NCI-H128 (cell line): Measurements from ENCODE around the gene ISG20L2.

Experiments used
- DNase-seq: peaks from one replicate; lab custom pipeline; 2025; ENCODE audit not compliant: unreplicated experiment; lab: John Stamatoyannopoulos, UW

ISG20L2 gene

DNA sequence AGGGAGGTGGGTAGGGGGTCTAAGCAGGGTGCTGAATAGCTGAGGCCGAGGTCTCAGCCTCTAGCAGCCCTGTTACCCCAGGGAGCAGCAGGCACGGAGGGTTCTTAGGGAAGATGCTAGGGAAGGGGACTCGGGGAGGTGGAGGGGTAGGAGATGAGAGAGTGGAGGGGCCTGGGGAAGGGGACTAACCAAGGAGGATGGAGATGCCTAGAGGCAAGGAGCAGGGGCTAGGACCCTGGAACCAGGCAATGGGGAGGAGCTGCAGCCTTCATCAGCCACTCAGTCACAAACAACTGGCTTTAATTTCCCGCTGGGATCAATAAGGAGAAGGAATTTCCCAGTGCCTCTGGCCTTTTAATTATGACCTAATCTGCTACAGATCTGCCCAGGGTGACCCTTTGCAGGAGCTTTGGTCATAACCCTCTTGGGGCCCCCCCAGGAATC is 20.3 kb downstream of the ISG20L2 start:
- DNase-seq: no peak

DNA sequence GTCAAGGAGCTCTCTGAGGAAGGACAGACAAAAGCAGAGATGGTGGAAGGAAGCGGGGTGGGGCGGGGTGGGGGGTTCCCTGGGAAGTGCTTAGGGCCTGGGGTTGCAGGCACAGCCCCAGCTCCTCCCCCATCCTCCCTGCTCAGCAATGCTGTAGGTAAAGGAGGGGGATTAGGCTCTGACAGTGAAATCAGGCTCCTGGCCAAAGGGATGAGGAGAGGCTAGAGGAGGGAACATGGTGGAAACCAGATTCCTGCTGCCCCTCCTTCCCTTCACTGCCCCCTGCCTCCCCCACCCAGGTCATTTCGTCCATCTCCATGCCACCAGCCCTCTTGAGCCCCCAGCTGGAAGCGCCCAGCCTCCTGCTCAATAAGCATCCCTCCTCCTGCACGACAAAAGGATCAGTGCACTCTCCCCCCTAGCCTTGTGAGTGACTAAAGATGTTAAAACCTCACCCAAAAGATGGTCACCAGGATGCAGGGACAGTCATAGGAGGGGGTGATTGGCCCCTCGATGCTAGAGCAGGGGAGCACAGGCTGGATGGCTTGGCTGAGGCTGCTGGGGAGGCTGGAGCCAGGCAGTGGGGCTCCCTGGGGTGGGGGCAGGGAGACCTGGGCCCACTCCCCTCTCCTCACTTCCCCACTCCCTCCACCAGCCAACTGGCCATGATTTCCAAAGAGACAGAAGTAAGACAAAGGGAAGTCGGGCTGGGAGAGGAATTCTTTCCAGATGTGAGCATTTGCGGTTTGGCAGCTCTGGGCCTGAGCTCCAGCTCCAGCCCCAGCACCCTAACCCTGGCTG is 20.9 kb downstream of the ISG20L2 start:
- DNase-seq: no peak

GRCh38 chr1:156706657-156707416 is 21.7 kb downstream of the ISG20L2 start:
- DNase-seq: no peak

DNA sequence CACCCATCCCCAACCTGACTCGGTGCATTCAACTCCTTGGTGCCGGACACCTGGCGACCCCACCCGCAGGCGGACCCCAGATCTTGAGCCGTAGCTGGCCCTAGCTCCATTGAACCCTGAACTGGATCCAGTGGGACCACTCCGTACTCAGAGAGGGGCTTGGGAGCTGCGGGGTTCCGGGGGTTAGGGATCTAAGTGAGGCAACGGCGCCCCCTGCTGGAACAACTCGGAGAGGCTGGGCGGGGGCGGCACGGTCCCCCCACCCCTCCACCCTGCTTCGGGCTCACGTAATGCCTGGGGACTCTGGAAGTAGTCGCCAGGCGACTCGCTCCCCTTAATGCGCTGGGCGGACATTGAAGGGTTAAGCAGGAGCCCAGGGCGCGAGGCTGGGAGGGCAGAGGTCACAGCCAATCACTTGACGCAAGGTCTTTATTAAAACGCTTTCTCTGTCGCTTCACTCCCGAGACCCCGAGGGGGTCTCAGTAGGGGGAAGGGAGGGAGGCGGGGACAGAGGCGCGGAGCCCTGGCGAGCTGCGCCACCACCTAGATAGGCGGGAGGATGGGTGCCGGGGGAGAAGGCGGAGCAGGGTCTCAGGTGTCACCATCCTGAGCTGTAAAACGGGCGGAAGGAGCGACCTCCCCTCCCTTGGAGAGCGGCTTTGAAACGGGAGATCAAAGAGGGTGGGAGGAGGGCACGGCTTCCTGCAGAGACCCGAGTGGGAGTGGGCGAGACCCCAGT is 22.5 kb downstream of the ISG20L2 start:
- DNase-seq: peak; percentile 31

GRCh38 chr1:156705321-156705917 is 23.1 kb downstream of the ISG20L2 start, which contains the start of gene CRABP2:
Gene CRABP2 (minus strand): TSS chr1:156705583. CDS start chr1:156705446, 137 bp downstream.
- DNase-seq: no peak

- DNase-seq: no peak
Observed at GRCh38 chr1:156704930-156705320, 23.6 kb downstream of the ISG20L2 start.

- DNase-seq: no peak
Observed at GRCh38 chr1:156704166-156704711, 24.3 kb downstream of the ISG20L2 start.

DNA sequence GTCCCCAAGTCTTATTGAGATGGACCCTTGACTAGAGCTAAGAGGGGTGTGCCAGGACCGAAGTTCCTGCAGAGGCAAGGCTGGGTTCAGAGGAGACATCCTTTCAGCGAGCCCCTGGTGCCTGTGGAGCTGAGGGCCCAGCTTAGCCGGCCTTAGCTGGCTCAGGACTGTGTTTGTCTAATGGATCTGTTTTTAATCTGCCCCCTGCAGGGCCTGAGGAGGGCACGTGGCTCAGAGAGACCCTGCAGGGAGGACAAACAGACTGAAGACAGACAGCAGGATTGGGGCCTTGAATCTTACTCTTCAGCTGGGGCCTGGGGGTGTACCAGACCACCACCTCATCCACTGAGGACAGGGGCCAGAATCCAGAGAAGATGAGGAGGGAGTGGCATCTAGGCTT is 24.8 kb downstream of the ISG20L2 start:
- no peak for DNase-seq

DNA sequence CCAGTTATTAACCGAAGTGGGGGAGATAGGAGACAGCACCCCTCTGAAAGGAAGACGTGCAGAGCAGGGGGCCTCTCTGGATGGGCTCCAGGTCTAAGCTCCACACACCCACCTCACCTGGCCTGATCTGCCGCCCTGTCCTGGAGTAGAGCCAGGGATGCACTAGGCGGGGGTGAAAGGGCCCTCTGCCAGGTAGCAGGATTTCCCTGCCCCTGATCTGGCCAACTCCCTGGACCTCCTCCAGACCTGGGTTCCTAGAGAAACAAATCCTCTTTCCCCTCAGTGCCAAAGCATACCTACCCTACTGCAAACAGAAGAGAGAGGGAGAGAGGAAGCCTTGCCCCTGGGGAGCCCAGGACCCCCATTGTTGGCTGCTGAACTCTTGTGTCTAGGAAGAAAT is 25.2 kb downstream of the ISG20L2 start:
- no peak for DNase-seq

DNA sequence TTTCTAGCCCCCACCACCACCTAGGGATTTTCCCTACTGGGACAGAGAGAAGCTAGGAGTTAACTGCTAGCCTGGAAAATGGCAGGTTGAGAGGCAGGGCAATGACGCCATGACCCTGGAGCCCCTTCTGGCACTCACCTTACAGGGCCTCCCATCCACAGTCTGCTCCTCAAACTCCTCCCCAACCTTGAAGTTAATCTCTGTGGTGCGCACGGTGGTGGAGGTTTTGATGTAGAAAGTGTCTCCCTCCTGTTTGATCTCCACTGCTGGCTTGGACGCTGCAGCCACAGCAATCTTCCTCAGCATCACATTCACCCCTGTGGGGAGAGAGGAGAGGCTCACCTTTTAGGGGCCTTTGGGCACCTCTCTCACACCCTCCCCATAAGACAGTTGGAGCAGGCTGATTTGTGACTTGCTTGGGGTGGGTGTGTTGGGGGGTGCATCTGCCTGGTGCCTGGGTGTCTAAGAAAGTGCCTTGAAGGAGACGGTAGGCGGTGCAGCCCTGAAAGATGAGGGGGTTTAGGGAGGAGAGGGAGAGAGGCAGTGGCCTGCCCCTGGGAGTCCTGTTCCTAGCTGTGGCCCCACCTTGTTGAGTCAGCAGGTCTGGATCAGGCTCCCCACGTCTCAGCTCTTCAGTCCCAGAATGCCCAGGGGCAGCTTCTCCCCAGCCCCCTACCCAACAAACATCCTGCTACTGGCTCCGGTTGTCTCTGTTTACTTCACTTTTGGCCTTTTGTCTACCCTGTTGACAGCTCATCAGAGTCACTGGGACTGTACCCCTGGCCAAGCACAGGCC is 27.6 kb downstream of the ISG20L2 start:
- DNase-seq: no peak

GRCh38 chr1:156698995-156699394 is 29.6 kb downstream of the ISG20L2 start:
- no peak for DNase-seq

DNA sequence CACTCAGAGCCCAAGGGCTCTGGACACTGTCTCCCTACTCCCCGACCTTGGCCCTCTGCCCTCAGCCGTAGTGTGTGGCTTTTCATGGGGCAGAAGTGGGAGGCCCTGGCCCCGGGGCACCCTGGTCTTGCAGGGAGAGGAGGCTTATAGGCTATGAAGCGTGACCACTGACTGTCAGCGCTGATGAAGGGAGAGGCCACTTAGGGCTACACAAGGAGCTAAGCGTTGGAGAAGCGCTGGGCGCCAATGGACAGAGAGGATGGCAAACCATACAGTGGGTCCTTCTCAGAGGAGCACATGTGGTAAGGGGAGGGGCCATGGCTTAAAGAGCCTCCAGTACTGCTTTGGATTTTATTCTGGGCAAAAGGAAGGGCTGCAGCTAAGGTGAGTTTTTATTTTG is 31.1 kb downstream of the ISG20L2 start:
- DNase-seq: no peak

DNA sequence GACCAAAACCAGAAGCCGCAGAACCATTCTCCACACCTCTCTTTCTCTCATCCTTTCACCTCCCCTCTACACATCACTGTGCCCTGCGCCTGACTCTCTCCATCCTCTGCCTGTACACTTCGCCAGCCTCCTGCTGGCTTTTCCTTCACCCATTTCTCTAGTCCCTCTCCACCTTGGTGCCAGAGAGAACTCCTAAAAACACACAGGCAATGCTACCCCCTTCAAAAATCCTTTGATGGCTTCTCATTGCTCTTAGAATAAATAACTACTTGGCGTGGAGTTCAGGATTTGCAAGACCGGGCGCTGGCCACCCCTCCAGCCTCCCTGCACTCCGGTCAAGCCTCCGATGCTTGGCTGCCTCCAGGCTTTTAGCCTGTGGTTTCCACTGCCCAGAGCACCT is 31.8 kb downstream of the ISG20L2 start:
- no peak for DNase-seq

DNA sequence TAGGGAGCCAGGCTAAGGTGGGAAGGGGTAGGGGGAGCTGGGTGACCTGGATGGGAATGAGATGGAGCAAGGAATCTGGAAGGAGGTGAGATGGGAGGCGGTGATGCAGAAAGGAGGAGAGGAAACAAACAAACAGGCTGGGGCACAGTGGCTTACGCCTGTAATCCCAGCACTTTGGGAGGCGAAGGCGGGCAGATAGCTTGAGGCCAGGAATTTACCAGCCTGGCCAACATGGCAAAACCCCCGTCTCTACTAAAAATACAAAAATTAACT is 33.9 kb downstream of the ISG20L2 start:
- no peak for DNase-seq

GRCh38 chr1:156693848-156694689 is 34.5 kb downstream of the ISG20L2 start:
- DNase-seq: no peak

GRCh38 chr1:156692925-156693847 is 35.4 kb downstream of the ISG20L2 start:
- DNase-seq: no peak

DNA sequence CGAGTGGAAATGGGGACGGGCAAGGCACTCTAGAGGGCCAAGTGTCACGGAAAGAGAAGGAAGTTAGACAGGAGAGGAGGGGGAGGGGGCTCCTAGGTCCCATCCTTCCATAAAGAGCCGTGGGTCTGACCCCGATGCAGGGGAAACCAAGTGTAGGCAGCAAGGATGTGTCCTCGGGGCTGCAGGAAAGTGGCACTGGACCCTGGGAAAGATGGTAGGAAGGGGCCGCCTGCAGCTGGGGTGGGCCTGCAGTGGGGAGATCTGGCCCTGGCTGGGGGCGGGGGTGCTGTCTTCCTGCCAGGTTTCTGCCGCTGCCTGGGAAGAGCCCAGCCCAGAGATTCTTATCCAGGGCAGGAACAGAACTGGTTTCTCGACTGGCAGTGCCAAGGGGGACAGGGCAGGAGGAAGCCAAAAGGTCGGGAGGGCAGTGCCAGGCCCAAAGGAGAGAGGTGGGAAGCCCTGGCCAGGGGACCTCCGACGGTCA is 36.1 kb downstream of the ISG20L2 start:
- DNase-seq: no peak
